GM12878 (cell line): ENCODE data around the gene DELE1. TPM values are rescaled to one million over a fixed set of nuclear protein-coding genes. Genes with fewer than 3 reads are reported as not detected.

Experiments
- ATAC-seq: fragments of 200-7000 bp; cut with Tn5 transposase; 3 replicates; pipeline ENCODE4 v1.9.1; 2020; ENCODE audit warnings: mild to moderate bottlenecking, moderate library complexity
- BruUV-seq: library from RNA; stranded (reverse); fragments of 400-500 nt; replicated peaks from 2 replicates; lab custom pipeline; 2021; lab: Mats Ljungman, UMichigan
- CTCF ChIA-PET: fragments of 300-600 bp; sonication (Branson Sonifier 250); formaldehyde crosslinking; extraction: SDS; loops from one replicate; lab custom pipeline; 2021; ENCODE audit warnings: inconsistent platforms; lab: Yijun Ruan, JAX
- POLR2A ChIA-PET: fragments of 350-600 bp; formaldehyde crosslinking; extraction: SDS; loops from one replicate; lab custom pipeline; 2021; ENCODE audit warnings: inconsistent platforms; lab: Charles Lee
- RAD21 ChIA-PET: fragments of 300-600 bp; sonication (Branson Sonifier 250); formaldehyde crosslinking; loops from one replicate; lab custom pipeline; 2023; ENCODE audit warnings: antibody characterized with exemption; ENCODE audit not compliant: unreplicated experiment; lab: Charles Lee
- SMC1A ChIA-PET: fragments of 300-600 bp; sonication (Branson Sonifier 250); formaldehyde crosslinking; loops from one replicate; lab custom pipeline; 2023; ENCODE audit not compliant: unreplicated experiment, uncharacterized antibody; lab: Charles Lee
- DNase-seq: peaks from one replicate; pipeline ENCODE4 v3.0.0-alpha.2; 2011; ENCODE audit warnings: low read depth, low spot score
- FAIRE-seq: peaks from 3 replicates; lab custom pipeline; 2011; peaks lifted over from hg19 to GRCh38; lab: Jason Lieb, UNC
- H2AFZ ChIP-seq: 2 replicates; pipeline ENCODE4 v1.6.0; 2011; ENCODE audit warnings: low read depth, low read length, control low read depth; ENCODE audit not compliant: control insufficient read depth
- H3K27ac ChIP-seq: 2 replicates; pipeline ENCODE4 v1.5.1; 2011; ENCODE audit warnings: control low read depth; ENCODE audit not compliant: control insufficient read depth, insufficient read depth
- H3K27me3 ChIP-seq, 2 experiments: replicated peaks in 1 of 2; 2 replicates each; pipeline versions ENCODE4 v1.6.0 to v1.6.1; 2011; ENCODE audit warnings: low read length in 1 of 2; ENCODE audit not compliant: control insufficient read depth in 2 of 2, insufficient read depth in 2 of 2
- H3K36me3 ChIP-seq, 2 experiments: 2 replicates each; pipeline ENCODE4 v1.5.1; 2011; ENCODE audit warnings: low read length in 1 of 2; ENCODE audit not compliant: control insufficient read depth in 2 of 2, insufficient read depth in 2 of 2
- H3K4me1 ChIP-seq: 2 replicates; pipeline ENCODE4 v1.6.1; 2011; ENCODE audit warnings: mild to moderate bottlenecking, low read length, moderate library complexity, mixed read lengths; ENCODE audit not compliant: control insufficient read depth, insufficient read depth
- H3K4me2 ChIP-seq: 2 replicates; pipeline ENCODE4 v1.6.0; 2011; ENCODE audit warnings: control low read depth; ENCODE audit not compliant: control insufficient read depth, insufficient read depth
- H3K4me3 ChIP-seq: fragments of 200-600 bp; sonication (generic); 2 replicates; pipeline ENCODE4 v1.5.1; 2016
- H3K79me2 ChIP-seq: 2 replicates; pipeline ENCODE4 v1.6.0; 2011; ENCODE audit warnings: low read length; ENCODE audit not compliant: control insufficient read depth, insufficient read depth
- H3K9ac ChIP-seq: 2 replicates; pipeline ENCODE4 v1.8.0; 2011; ENCODE audit warnings: low read length, control low read depth, mixed read lengths; ENCODE audit not compliant: control insufficient read depth, insufficient read depth
- H3K9me3 ChIP-seq: replicated peaks from 3 replicates; pipeline ENCODE4 v1.5.1; 2011; ENCODE audit warnings: mild to moderate bottlenecking, low read length; ENCODE audit not compliant: control insufficient read depth, insufficient read depth
- H4K20me1 ChIP-seq: 2 replicates; pipeline ENCODE4 v1.6.0; 2011; ENCODE audit not compliant: control insufficient read depth, insufficient read depth
- CEBPB ChIP-seq, 2 experiments: fragments of 150-350 bp in 1 of 2; IDR thresholded peaks; 2 replicates each; pipeline ENCODE4 v1.6.1; 2012 to 2014; ENCODE audit warnings: low read depth in 2 of 2, low read length in 2 of 2, borderline replicate concordance in 1 of 2, inconsistent platforms in 1 of 2
- CHD4 ChIP-seq: fragments of 200-600 bp; sonication (generic); IDR thresholded peaks from 2 replicates; pipeline ENCODE4 v1.6.1; 2016; ENCODE audit warnings: mild to moderate bottlenecking
- CREB1 ChIP-seq: IDR thresholded peaks from 2 replicates; pipeline ENCODE4 v1.6.1; 2012; ENCODE audit warnings: low read depth, mild to moderate bottlenecking, inconsistent platforms
- DPF2 ChIP-seq: fragments of 450-650 bp; IDR thresholded peaks from 2 replicates; pipeline ENCODE4 v1.6.1; 2017; ENCODE audit warnings: mild to moderate bottlenecking
- EP300 ChIP-seq, 2 experiments: fragments of 150-350 bp in 1 of 2; IDR thresholded peaks; 2 replicates each; pipeline ENCODE4 v1.6.1; 2011 to 2012; ENCODE audit warnings: low read depth in 2 of 2, low read length in 2 of 2, borderline replicate concordance in 1 of 2, improper control_type of control experiment in 1 of 2, inconsistent platforms in 1 of 2; ENCODE audit not compliant: control insufficient read depth in 1 of 2
- FOS ChIP-seq: IDR thresholded peaks from 3 replicates; pipeline ENCODE4 v1.6.1; 2011; ENCODE audit warnings: borderline replicate concordance; ENCODE audit not compliant: insufficient read length; ENCODE audit errors: extremely low read depth
- GABPA ChIP-seq: IDR thresholded peaks from 2 replicates; pipeline ENCODE4 v1.6.1; 2014; ENCODE audit warnings: antibody characterized with exemption, low read depth, mild to moderate bottlenecking, inconsistent platforms
- MTA2 ChIP-seq: fragments of 450-650 bp; IDR thresholded peaks from 2 replicates; pipeline ENCODE4 v1.6.1; 2016; ENCODE audit warnings: low read depth, mild to moderate bottlenecking, moderate library complexity
- NR2C2 ChIP-seq: IDR thresholded peaks from 2 replicates; pipeline ENCODE4 v1.6.1; 2011; ENCODE audit warnings: borderline replicate concordance, low read depth; ENCODE audit not compliant: control insufficient read depth, insufficient read length
- POLR2AphosphoS5 ChIP-seq: IDR thresholded peaks from 2 replicates; pipeline ENCODE4 v1.6.1; 2011; ENCODE audit warnings: mild to moderate bottlenecking, low read length, inconsistent platforms
- SRF ChIP-seq, 2 experiments: IDR thresholded peaks; 2 replicates each; pipeline ENCODE4 v1.6.1; 2011; ENCODE audit warnings: low read depth in 2 of 2, low read length in 2 of 2, mild to moderate bottlenecking in 1 of 2, moderate library complexity in 1 of 2
- TCF3 ChIP-seq: IDR thresholded peaks from 2 replicates; pipeline ENCODE4 v1.6.1; 2012; ENCODE audit warnings: low read depth, mild to moderate bottlenecking, low read length, borderline replicate concordance; ENCODE audit not compliant: insufficient read depth
- ZNF207 ChIP-seq: fragments of 450-650 bp; IDR thresholded peaks from 2 replicates; pipeline ENCODE4 v1.6.1; 2014; ENCODE audit warnings: antibody characterized with exemption, mild to moderate bottlenecking, borderline replicate concordance
- ZNF24 ChIP-seq: fragments of 450-650 bp; IDR thresholded peaks from 2 replicates; pipeline ENCODE4 v1.6.1; 2017; ENCODE audit warnings: antibody characterized with exemption, mild to moderate bottlenecking
- ZNF274 ChIP-seq: IDR thresholded peaks from one replicate; pipeline ENCODE4 v1.8.0; 2011; ENCODE audit not compliant: insufficient read length, insufficient read depth
- WGBS: methylation state at CpG from one replicate; pipeline ENCODE4 v1.1.6; 2016; ENCODE audit warnings: low lambda C conversion rate; ENCODE audit not compliant: insufficient replicate concordance, insufficient coverage; ENCODE audit errors: missing lambda C conversion rate; 5-methylcytosine and 5-hydroxymethylcytosine counted together
- in situ Hi-C: fragments of 300-500 bp; cut with MboI; formaldehyde crosslinking; loops from 9 replicates; pipeline ENCODE4 v1.14.3; 2018; ENCODE audit warnings: mixed read lengths
- intact Hi-C: fragments of 100-400 bp; cut with micrococcal nuclease; formaldehyde crosslinking; loops from one replicate; pipeline ENCODE4 v1.14.2; 2022; ENCODE audit not compliant: unreplicated experiment
- polyA plus RNA-seq, 11 experiments: library from polyadenylated mRNA; depleted of rRNA in 4 of 11; unstranded in 6 of 11; stranded (reverse) in 5 of 11; fragments of >200 nt; fragmentation: Nextera tagmentation in 4 of 11; fragmentation: Illumina TruSeq in 1 of 11; extraction: Ambion mirVana in 4 of 11; extraction: Trizol in 1 of 11; gene quantifications; 1 replicate in 1 of 11; 2 replicates in 10 of 11; pipeline versions ENCODE4 v1.2.1 to v1.2.3, GENCODE V29; 2011 to 2016; ENCODE audit warnings: inconsistent platforms in 2 of 11, missing spikeins in 2 of 11, low read depth in 1 of 11
- total RNA-seq, 4 experiments: library from RNA; depleted of rRNA in 3 of 4; stranded (reverse); fragments of >200 nt in 3 of 4; fragmentation: Illumina TruSeq in 1 of 4; extraction: Trizol in 1 of 4; gene quantifications; 2 replicates each; pipeline versions ENCODE4 v1.2.1 to v1.2.3, GENCODE V29; 2013 to 2021
- TF ChIP-seq, protein P1 (sequence below): fragments of 450-650 bp; IDR thresholded peaks from 2 replicates; pipeline ENCODE4 v1.6.1; 2018; ENCODE audit warnings: mild to moderate bottlenecking, low read depth, moderate library complexity; ENCODE audit not compliant: partially characterized antibody
- TF ChIP-seq, protein P2 (sequence below): fragments of 450-650 bp; IDR thresholded peaks from 2 replicates; pipeline ENCODE4 v1.6.1; 2018; ENCODE audit warnings: borderline replicate concordance, mild to moderate bottlenecking; ENCODE audit not compliant: partially characterized antibody

DELE1 gene
- total and polyA plus RNA-seq, 10 of the 15 experiments (the other 5 are each of a cell fraction or from before 2014, with no cell fraction given): 18.9 to 71.4 (median 47.6) TPM

DNA sequence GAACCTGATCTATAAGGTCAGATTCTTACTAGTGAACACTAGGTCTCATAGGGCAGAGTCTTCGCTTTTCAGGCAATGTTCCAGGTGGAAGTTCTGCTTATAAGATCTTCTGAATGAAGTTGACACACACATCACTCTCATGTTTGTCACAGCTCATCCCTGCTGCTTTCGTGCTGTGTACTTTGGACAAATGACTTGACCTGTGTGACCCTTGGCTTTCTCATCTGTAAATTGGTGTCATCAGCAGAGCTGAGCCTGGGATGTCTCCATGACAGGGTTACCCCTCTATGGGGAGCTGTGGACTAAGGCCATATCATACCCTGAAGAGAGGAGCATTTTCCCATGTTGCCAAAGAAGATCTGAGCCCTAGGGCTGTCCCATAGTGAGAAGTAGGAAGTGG lies 2.8 kb downstream of the DELE1 start:
- Histone ChIP-seq H3K36me3 (peaks cover 6 to 17% of the 10 kb centered on the region in 2 experiments; a peak in 3 of 4 replicates), H3K79me2 (peaks cover 11% of the 10 kb centered on the region), H3K4me2 (no peak overlapping the region), H3K4me3 (no peak overlapping the region), H3K9me3 (no peaks in the 10 kb centered on the region), H2AFZ (no peak overlapping the region), H3K27me3 (no peaks in the 10 kb centered on the region), H3K9ac (no peak overlapping the region), H3K4me1 (peaks cover 4% of the 10 kb centered on the region; the same call in 1 of the 2 replicates), H3K27ac (no peak overlapping the region), H4K20me1 (no peaks in the 10 kb centered on the region)
- ChIA-PET RAD21 (no interaction called here), POLR2A (no interaction called here), CTCF (interaction anchor here (1.4 kb wide), 1 partner anchor 34 kb away, joined by 5 read pairs; no protein-coding TSS in a partner anchor), SMC1A (no interaction called here)
- DNase-seq (no peak), ATAC-seq (no peak), FAIRE-seq (no peak)
- WGBS: 94% methylated on average over 2 of the region's 2 CpGs
- intact Hi-C loops: no loop called here
- in situ Hi-C loops: no loop called here
- no TSS peak for BruUV-seq
- TF ChIP-seq MTA2 (no peak), POLR2AphosphoS5 (no peak), ZNF207 (no peak), CHD4 (no peak), TCF3 (no peak), DPF2 (no peak), EP300 (IDR thresholded peaks at IDR 0.05; ENCODE audit: borderline replicate concordance in 1 of 2, control insufficient read depth in 1 of 2, low read depth in 2 of 2, low read length in 2 of 2) (no peak), SRF (IDR thresholded peaks at IDR 0.05; ENCODE audit: low read depth in 2 of 2, low read length in 2 of 2) (no peak), GABPA (no peak), ZNF24 (no peak), CEBPB (IDR thresholded peaks at IDR 0.05; ENCODE audit: borderline replicate concordance in 1 of 2, low read depth in 2 of 2, low read length in 2 of 2) (no peak), CREB1 (no peak), ZNF274 (no peak), FOS (no peak), NR2C2 (no peak)
- TF ChIP-seq, protein P1, sequence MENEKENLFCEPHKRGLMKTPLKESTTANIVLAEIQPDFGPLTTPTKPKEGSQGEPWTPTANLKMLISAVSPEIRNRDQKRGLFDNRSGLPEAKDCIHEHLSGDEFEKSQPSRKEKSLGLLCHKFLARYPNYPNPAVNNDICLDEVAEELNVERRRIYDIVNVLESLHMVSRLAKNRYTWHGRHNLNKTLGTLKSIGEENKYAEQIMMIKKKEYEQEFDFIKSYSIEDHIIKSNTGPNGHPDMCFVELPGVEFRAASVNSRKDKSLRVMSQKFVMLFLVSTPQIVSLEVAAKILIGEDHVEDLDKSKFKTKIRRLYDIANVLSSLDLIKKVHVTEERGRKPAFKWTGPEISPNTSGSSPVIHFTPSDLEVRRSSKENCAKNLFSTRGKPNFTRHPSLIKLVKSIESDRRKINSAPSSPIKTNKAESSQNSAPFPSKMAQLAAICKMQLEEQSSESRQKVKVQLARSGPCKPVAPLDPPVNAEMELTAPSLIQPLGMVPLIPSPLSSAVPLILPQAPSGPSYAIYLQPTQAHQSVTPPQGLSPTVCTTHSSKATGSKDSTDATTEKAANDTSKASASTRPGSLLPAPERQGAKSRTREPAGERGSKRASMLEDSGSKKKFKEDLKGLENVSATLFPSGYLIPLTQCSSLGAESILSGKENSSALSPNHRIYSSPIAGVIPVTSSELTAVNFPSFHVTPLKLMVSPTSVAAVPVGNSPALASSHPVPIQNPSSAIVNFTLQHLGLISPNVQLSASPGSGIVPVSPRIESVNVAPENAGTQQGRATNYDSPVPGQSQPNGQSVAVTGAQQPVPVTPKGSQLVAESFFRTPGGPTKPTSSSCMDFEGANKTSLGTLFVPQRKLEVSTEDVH: no peak
- TF ChIP-seq, protein P2, sequence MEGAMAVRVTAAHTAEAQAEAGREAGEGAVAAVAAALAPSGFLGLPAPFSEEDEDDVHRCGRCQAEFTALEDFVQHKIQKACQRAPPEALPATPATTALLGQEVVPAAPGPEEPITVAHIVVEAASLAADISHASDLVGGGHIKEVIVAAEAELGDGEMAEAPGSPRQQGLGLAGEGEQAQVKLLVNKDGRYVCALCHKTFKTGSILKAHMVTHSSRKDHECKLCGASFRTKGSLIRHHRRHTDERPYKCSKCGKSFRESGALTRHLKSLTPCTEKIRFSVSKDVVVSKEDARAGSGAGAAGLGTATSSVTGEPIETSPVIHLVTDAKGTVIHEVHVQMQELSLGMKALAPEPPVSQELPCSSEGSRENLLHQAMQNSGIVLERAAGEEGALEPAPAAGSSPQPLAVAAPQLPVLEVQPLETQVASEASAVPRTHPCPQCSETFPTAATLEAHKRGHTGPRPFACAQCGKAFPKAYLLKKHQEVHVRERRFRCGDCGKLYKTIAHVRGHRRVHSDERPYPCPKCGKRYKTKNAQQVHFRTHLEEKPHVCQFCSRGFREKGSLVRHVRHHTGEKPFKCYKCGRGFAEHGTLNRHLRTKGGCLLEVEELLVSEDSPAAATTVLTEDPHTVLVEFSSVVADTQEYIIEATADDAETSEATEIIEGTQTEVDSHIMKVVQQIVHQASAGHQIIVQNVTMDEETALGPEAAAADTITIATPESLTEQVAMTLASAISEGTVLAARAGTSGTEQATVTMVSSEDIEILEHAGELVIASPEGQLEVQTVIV: no peak
